MM.1S (cell line): ENCODE data around the gene GSN.

Source experiments
- DNase-seq: peaks from one replicate; pipeline ENCODE4 v3.0.0-alpha.2; 2015
- H2AFZ ChIP-seq: fragments of 300-600 bp; sonication (generic); 2 replicates; pipeline ENCODE4 v1.6.0; 2016; ENCODE audit warnings: antibody characterized with exemption, low read length
- H3F3A ChIP-seq: fragments of 300-600 bp; sonication (generic); 2 replicates; pipeline ENCODE4 v1.6.1; 2016; ENCODE audit warnings: mild to moderate bottlenecking, antibody characterized with exemption, low read length, moderate library complexity, mixed read lengths; ENCODE audit not compliant: insufficient read depth
- H3K27ac ChIP-seq: fragments of 300-600 bp; sonication (generic); 2 replicates; pipeline ENCODE4 v1.5.1; 2016; ENCODE audit warnings: mild to moderate bottlenecking, low read length
- H3K27me3 ChIP-seq: fragments of 300-600 bp; sonication (generic); replicated peaks from 2 replicates; pipeline ENCODE4 v1.6.0; 2016; ENCODE audit warnings: low read length; ENCODE audit not compliant: insufficient read depth
- H3K36me3 ChIP-seq: fragments of 300-600 bp; sonication (generic); replicated peaks from 2 replicates; pipeline ENCODE4 v1.6.1; 2016; ENCODE audit warnings: mild to moderate bottlenecking, low read length, mixed read lengths; ENCODE audit not compliant: insufficient read depth
- H3K4me1 ChIP-seq: fragments of 300-600 bp; sonication (generic); 2 replicates; pipeline ENCODE4 v1.6.1; 2016; ENCODE audit warnings: low read length, mixed read lengths
- H3K4me2 ChIP-seq: fragments of 300-600 bp; sonication (generic); 2 replicates; pipeline ENCODE4 v1.6.0; 2016; ENCODE audit warnings: low read depth, low read length
- H3K4me3 ChIP-seq: fragments of 300-600 bp; sonication (generic); 2 replicates; pipeline ENCODE4 v1.5.1; 2016; ENCODE audit warnings: low read length, mixed read lengths
- H3K79me2 ChIP-seq: fragments of 300-600 bp; sonication (generic); 2 replicates; pipeline ENCODE4 v1.6.1; 2016; ENCODE audit warnings: mixed run types, low read length, mixed read lengths
- H3K9ac ChIP-seq: fragments of 300-600 bp; sonication (generic); 2 replicates; pipeline ENCODE4 v1.6.1; 2016; ENCODE audit warnings: low read length, mixed read lengths
- H3K9me2 ChIP-seq: fragments of 300-600 bp; sonication (generic); replicated peaks from 2 replicates; pipeline ENCODE4 v1.6.1; 2016; ENCODE audit warnings: mild to moderate bottlenecking, low read length, mixed read lengths; ENCODE audit not compliant: insufficient read depth
- H3K9me3 ChIP-seq: fragments of 300-600 bp; sonication (generic); replicated peaks from 2 replicates; pipeline ENCODE4 v1.6.1; 2016; ENCODE audit warnings: mild to moderate bottlenecking, low read length, mixed read lengths; ENCODE audit not compliant: insufficient read depth
- H4K20me1 ChIP-seq: fragments of 300-600 bp; sonication (generic); 2 replicates; pipeline ENCODE4 v1.6.1; 2016; ENCODE audit warnings: mild to moderate bottlenecking, low read length, moderate library complexity, mixed read lengths; ENCODE audit not compliant: insufficient read depth
- CTCF ChIP-seq: fragments of 300-600 bp; sonication (generic); IDR thresholded peaks from 2 replicates; pipeline ENCODE4 v1.5.1; 2016; ENCODE audit warnings: antibody characterized with exemption, low read length, mixed read lengths
- EZH2 ChIP-seq: fragments of 300-600 bp; sonication (generic); optimal IDR thresholded peaks from 2 replicates; pipeline ENCODE3; 2017; ENCODE audit warnings: low read depth, mild to moderate bottlenecking, antibody characterized with exemption, low read length, mixed read lengths
- EZH2phosphoT487 ChIP-seq: fragments of 300-600 bp; sonication (generic); IDR thresholded peaks from 2 replicates; pipeline ENCODE4 v1.6.1; 2018; ENCODE audit warnings: antibody characterized with exemption, low read length

GSN gene

GRCh38 chr9:121317737-121318630, 50.0 kb downstream of the GSN start:
- no peak overlapping the region for H3K4me3 ChIP-seq
- no peak for DNase-seq
- H3K9me2 ChIP-seq = no peaks in the 10 kb centered on the region
- no peaks in the 10 kb centered on the region for H3K4me1 ChIP-seq
- H3K79me2 ChIP-seq = no peaks in the 10 kb centered on the region
- H3K27ac ChIP-seq = no peak overlapping the region
- no peak overlapping the region for H3K9ac ChIP-seq
- TF ChIP-seq EZH2 (no peak), CTCF (no peak), EZH2phosphoT487 (no peak)
- no peak overlapping the region for H3K4me2 ChIP-seq
- no peaks in the 10 kb centered on the region for H4K20me1 ChIP-seq
- no peaks in the 10 kb centered on the region for H3K36me3 ChIP-seq
- H3K27me3 ChIP-seq = no peaks in the 10 kb centered on the region
- H3K9me3 ChIP-seq = no peaks in the 10 kb centered on the region
- H2AFZ ChIP-seq = no peak overlapping the region
- H3F3A ChIP-seq = no peaks in the 10 kb centered on the region

GRCh38 chr9:121318631-121319382, 50.8 kb downstream of the GSN start:
- no peak overlapping the region for H3K4me2 ChIP-seq
- no peaks in the 10 kb centered on the region for H3K9me2 ChIP-seq
- H3K4me3 ChIP-seq = no peak overlapping the region
- H2AFZ ChIP-seq = no peak overlapping the region
- no peaks in the 10 kb centered on the region for H3F3A ChIP-seq
- no peaks in the 10 kb centered on the region for H3K36me3 ChIP-seq
- no peaks in the 10 kb centered on the region for H3K79me2 ChIP-seq
- no peaks in the 10 kb centered on the region for H3K9me3 ChIP-seq
- H3K27me3 ChIP-seq = no peaks in the 10 kb centered on the region
- DNase-seq = no peak
- no peak overlapping the region for H3K9ac ChIP-seq
- TF ChIP-seq CTCF (no peak), EZH2phosphoT487 (no peak), EZH2 (no peak)
- no peaks in the 10 kb centered on the region for H3K4me1 ChIP-seq
- no peaks in the 10 kb centered on the region for H4K20me1 ChIP-seq
- no peak overlapping the region for H3K27ac ChIP-seq

GRCh38 chr9:121319383-121319780, 51.4 kb downstream of the GSN start:
- Histone ChIP-seq H3K9me2 (no peaks in the 10 kb centered on the region), H3K4me3 (no peak overlapping the region), H2AFZ (no peak overlapping the region), H3K9ac (no peak overlapping the region), H3K27ac (no peak overlapping the region), H3F3A (no peaks in the 10 kb centered on the region), H3K27me3 (no peaks in the 10 kb centered on the region), H3K79me2 (no peaks in the 10 kb centered on the region), H3K4me2 (no peak overlapping the region), H4K20me1 (no peaks in the 10 kb centered on the region), H3K36me3 (no peaks in the 10 kb centered on the region), H3K4me1 (no peaks in the 10 kb centered on the region), H3K9me3 (no peaks in the 10 kb centered on the region)
- TF ChIP-seq EZH2 (no peak), CTCF (no peak), EZH2phosphoT487 (no peak)
- no peak for DNase-seq
